ENCODE measurements around the gene IGSF5. TPM values are rescaled to one million over a fixed set of nuclear protein-coding genes. Genes with fewer than 3 reads are reported as not detected.

Gene IGSF5
- total and polyA plus RNA-seq, 2 of the 4 experiments (the other 2 are of a cell fraction) = not detected

- H3K27ac ChIP-seq (ENCODE audit: insufficient read depth, low read length) = no peak overlapping the region
- intact Hi-C loops (cut with micrococcal nuclease) = no loop called here
- no peak overlapping the region for H2BK20ac ChIP-seq (ENCODE audit: low read depth, low read length)
- H4K5ac ChIP-seq (ENCODE audit: low read depth, low read length) = no peak overlapping the region
- no peak overlapping the region for H2BK5ac ChIP-seq (ENCODE audit: low read depth, low read length, poor library complexity, severe bottlenecking)
- H4K8ac ChIP-seq (ENCODE audit: low read depth in 2 of 2, low read length in 2 of 2) = no peak overlapping the region
- H3K79me1 ChIP-seq (ENCODE audit: low read depth in 1 of 2, low read length in 2 of 2) = no peaks in the 10 kb centered on the region
- H3K4me3 ChIP-seq (ENCODE audit: insufficient read depth, low read depth, low read length) = no peak overlapping the region
- no peak overlapping the region for H4K91ac ChIP-seq (ENCODE audit: insufficient read depth, low read depth, low read length)
- WGBS, 2 experiments (ENCODE audit: extremely low coverage in 2 of 2, insufficient read length in 1 of 2) = 50% methylated on average over 2 of the region's 6 CpGs; no CpG with 5 or more reads in 1 of the 2 experiments
- H3K9me3 ChIP-seq (ENCODE audit: control insufficient read depth, insufficient read depth, low read length) = peaks cover 2% of the 10 kb centered on the region; the same call in 1 of the 2 replicates
- H3K4me1 ChIP-seq (ENCODE audit: control insufficient read depth, insufficient read depth, low read length) = no peaks in the 10 kb centered on the region
- no peaks in the 10 kb centered on the region for H4K20me1 ChIP-seq (ENCODE audit: insufficient read depth, low read length)
- H2AFZ ChIP-seq (replicated peaks; ENCODE audit: low read length, poor library complexity) = no peak overlapping the region
- TF ChIP-seq CEBPB (IDR thresholded peaks at IDR 0.05; ENCODE audit: low read depth, low read length) (no peak), MAFK (IDR thresholded peaks at IDR 0.05; ENCODE audit: low read depth, low read length) (no peak), RFX5 (IDR thresholded peaks at IDR 0.05; ENCODE audit: low read depth, low read length) (no peak), MXI1 (IDR thresholded peaks at IDR 0.05; ENCODE audit: borderline replicate concordance, low read depth, low read length) (no peak), POLR2A (IDR thresholded peaks at IDR 0.05; ENCODE audit: low read depth, low read length) (no peak), FOS (IDR thresholded peaks at IDR 0.05; ENCODE audit: low read depth, low read length) (no peak), BHLHE40 (IDR thresholded peaks at IDR 0.05; ENCODE audit: low read depth, low read length) (no peak), CHD1 (IDR thresholded peaks at IDR 0.05; ENCODE audit: low read depth, low read length) (no peak), ELK1 (IDR thresholded peaks at IDR 0.05; ENCODE audit: borderline replicate concordance, low read depth, low read length) (no peak), NFE2L2 (IDR thresholded peaks at IDR 0.05; ENCODE audit: low read depth, low read length) (no peak), SMC3 (IDR thresholded peaks at IDR 0.05; ENCODE audit: low read depth, low read length) (no peak), MAZ (IDR thresholded peaks at IDR 0.05; ENCODE audit: borderline replicate concordance, low read depth, low read length) (no peak), RAD21 (IDR thresholded peaks at IDR 0.05; ENCODE audit: low read length) (no peak), RCOR1 (IDR thresholded peaks at IDR 0.05; ENCODE audit: insufficient replicate concordance, low read length) (no peak)
- TF ChIP-seq, protein P1, sequence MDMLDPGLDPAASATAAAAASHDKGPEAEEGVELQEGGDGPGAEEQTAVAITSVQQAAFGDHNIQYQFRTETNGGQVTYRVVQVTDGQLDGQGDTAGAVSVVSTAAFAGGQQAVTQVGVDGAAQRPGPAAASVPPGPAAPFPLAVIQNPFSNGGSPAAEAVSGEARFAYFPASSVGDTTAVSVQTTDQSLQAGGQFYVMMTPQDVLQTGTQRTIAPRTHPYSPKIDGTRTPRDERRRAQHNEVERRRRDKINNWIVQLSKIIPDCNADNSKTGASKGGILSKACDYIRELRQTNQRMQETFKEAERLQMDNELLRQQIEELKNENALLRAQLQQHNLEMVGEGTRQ (IDR thresholded peaks at IDR 0.05; ENCODE audit: low read depth, low read length) = no peak
- TF ChIP-seq, protein P2, sequence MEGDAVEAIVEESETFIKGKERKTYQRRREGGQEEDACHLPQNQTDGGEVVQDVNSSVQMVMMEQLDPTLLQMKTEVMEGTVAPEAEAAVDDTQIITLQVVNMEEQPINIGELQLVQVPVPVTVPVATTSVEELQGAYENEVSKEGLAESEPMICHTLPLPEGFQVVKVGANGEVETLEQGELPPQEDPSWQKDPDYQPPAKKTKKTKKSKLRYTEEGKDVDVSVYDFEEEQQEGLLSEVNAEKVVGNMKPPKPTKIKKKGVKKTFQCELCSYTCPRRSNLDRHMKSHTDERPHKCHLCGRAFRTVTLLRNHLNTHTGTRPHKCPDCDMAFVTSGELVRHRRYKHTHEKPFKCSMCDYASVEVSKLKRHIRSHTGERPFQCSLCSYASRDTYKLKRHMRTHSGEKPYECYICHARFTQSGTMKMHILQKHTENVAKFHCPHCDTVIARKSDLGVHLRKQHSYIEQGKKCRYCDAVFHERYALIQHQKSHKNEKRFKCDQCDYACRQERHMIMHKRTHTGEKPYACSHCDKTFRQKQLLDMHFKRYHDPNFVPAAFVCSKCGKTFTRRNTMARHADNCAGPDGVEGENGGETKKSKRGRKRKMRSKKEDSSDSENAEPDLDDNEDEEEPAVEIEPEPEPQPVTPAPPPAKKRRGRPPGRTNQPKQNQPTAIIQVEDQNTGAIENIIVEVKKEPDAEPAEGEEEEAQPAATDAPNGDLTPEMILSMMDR (conservative IDR thresholded peaks at IDR 0.05; ENCODE audit: low read depth, low read length) = no peak
- DNase-seq = no peak
- dilution Hi-C loops (cut with HindIII; ENCODE audit: low sequenced_read_pairs, unreplicated experiment) = no loop called here
- no peak overlapping the region for H2BK15ac ChIP-seq (ENCODE audit: low read depth, low read length)
- no peak overlapping the region for H2AK9ac ChIP-seq (replicated peaks; ENCODE audit: low read depth, low read length, poor library complexity)
- H3K27me3 ChIP-seq (ENCODE audit: control insufficient read depth, insufficient read depth, low read length) = no peaks in the 10 kb centered on the region
- in situ Hi-C loops (cut with MboI; ENCODE audit: low sequenced_read_pairs) = no loop called here
- BruUV-seq (replicated peaks) = no TSS peak
- H2BK120ac ChIP-seq (ENCODE audit: low read depth, low read length) = no peak overlapping the region
- no peak overlapping the region for H3K4me2 ChIP-seq (ENCODE audit: low read depth, low read length)
- ATAC-seq (ENCODE audit: low read depth) = no peak
- ChIA-PET CTCF (no interaction called here), POLR2A (ENCODE audit: unreplicated experiment) (no interaction called here)
- H3K56ac ChIP-seq (ENCODE audit: extremely low read depth, insufficient read depth, low read length) = no peak overlapping the region
- no peaks in the 10 kb centered on the region for H3K36me3 ChIP-seq (ENCODE audit: control insufficient read depth, insufficient read depth, low read length)
- H3K14ac ChIP-seq (replicated peaks; ENCODE audit: low read depth, low read length) = no peak overlapping the region
- no peak overlapping the region for H3K18ac ChIP-seq (ENCODE audit: low read depth, low read length)
- no peak overlapping the region for H3K9ac ChIP-seq (ENCODE audit: low read depth, low read length)
- no peak overlapping the region for H3K4ac ChIP-seq (ENCODE audit: low read depth, low read length)
- H2AK5ac ChIP-seq (ENCODE audit: low read depth, low read length) = no peak overlapping the region
- H3K23ac ChIP-seq (ENCODE audit: low read depth, low read length) = no peak overlapping the region
- no peaks in the 10 kb centered on the region for H3K9me1 ChIP-seq (ENCODE audit: insufficient read depth, low read length)
Measured at GRCh38 chr21:39738566-39738965, 6.4 kb upstream of the IGSF5 start.

Measured in IMR-90 (cell line).